Measurements from ENCODE around the gene MAG. TPM values are rescaled to one million over a fixed set of nuclear protein-coding genes. Genes with fewer than 3 reads are reported as not detected.
"Not testable (repeated sequence)": the region's sequence is repeated elsewhere in the genome, so short reads cannot be mapped to it uniquely, and the experiment has no call there.

MAG gene
- polyA plus RNA-seq, 1 experiment = not detected

GRCh38 chr19:35279985-35280821 lies 11.8 kb upstream of the MAG start:
- CTCF ChIA-PET = no interaction called here
- peaks cover 11% of the 10 kb centered on the region for H3K36me3 ChIP-seq (ENCODE audit: control insufficient read depth, insufficient read depth, low read length)
- H3K4me3 ChIP-seq (ENCODE audit: low read depth, low read length) = no peak overlapping the region
- H3K27me3 ChIP-seq (ENCODE audit: control insufficient read depth, insufficient read depth, low read length) = peaks cover 13% of the 10 kb centered on the region
- TF ChIP-seq, protein P1, sequence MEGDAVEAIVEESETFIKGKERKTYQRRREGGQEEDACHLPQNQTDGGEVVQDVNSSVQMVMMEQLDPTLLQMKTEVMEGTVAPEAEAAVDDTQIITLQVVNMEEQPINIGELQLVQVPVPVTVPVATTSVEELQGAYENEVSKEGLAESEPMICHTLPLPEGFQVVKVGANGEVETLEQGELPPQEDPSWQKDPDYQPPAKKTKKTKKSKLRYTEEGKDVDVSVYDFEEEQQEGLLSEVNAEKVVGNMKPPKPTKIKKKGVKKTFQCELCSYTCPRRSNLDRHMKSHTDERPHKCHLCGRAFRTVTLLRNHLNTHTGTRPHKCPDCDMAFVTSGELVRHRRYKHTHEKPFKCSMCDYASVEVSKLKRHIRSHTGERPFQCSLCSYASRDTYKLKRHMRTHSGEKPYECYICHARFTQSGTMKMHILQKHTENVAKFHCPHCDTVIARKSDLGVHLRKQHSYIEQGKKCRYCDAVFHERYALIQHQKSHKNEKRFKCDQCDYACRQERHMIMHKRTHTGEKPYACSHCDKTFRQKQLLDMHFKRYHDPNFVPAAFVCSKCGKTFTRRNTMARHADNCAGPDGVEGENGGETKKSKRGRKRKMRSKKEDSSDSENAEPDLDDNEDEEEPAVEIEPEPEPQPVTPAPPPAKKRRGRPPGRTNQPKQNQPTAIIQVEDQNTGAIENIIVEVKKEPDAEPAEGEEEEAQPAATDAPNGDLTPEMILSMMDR (IDR thresholded peaks at IDR 0.05; ENCODE audit: insufficient read depth, low read depth, low read length) = no peak
- POLR2A ChIA-PET = no interaction called here
- DNase-seq (ENCODE audit: low read depth) = no peak

DNA sequence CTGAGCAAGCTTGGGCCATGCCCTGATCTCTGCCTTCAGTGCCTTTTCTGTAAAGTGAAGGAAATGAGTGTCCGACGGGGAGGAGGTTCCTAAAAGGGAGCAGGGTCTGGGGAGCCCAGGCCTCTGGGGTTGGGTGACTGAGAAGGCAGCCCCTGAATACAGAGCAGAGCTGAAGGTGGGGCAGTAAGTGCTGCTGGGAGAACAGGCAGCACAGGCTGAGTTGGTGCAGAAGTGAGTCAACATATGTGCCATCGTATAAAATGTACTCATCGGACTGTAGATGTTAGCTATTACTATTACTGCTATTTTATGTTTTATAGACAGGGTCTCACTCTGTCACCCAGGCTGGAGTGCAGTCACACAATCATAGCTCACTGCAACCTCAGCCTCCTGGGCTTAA lies 10.7 kb upstream of the MAG start:
- no peak for DNase-seq (ENCODE audit: low read depth)
- TF ChIP-seq, protein P1 (IDR thresholded peaks at IDR 0.05; ENCODE audit: insufficient read depth, low read depth, low read length) = no peak
- peaks cover 8% of the 10 kb centered on the region for H3K36me3 ChIP-seq (ENCODE audit: control insufficient read depth, insufficient read depth, low read length)
- ChIA-PET CTCF (no interaction called here), POLR2A (no interaction called here)
- H3K4me3 ChIP-seq (ENCODE audit: low read depth, low read length) = no peak overlapping the region
- peaks cover 13% of the 10 kb centered on the region for H3K27me3 ChIP-seq (ENCODE audit: control insufficient read depth, insufficient read depth, low read length)

GRCh38 chr19:35284153-35285094 lies 7.5 kb upstream of the MAG start:
- ChIA-PET CTCF (interaction anchor here (0.7 kb wide), 1 partner anchor 39 kb away, joined by 3 read pairs; no protein-coding TSS in a partner anchor), POLR2A (no interaction called here)

GRCh38 chr19:35285095-35285449 lies 6.9 kb upstream of the MAG start:
- peaks cover 13% of the 10 kb centered on the region for H3K27me3 ChIP-seq (ENCODE audit: control insufficient read depth, insufficient read depth, low read length)
- TF ChIP-seq, protein P1 (IDR thresholded peaks at IDR 0.05; ENCODE audit: insufficient read depth, low read depth, low read length) = no peak
- no peaks in the 10 kb centered on the region for H3K36me3 ChIP-seq (ENCODE audit: control insufficient read depth, insufficient read depth, low read length)
- POLR2A ChIA-PET = no interaction called here
- no peak overlapping the region for H3K4me3 ChIP-seq (ENCODE audit: low read depth, low read length)
- no peak for DNase-seq (ENCODE audit: low read depth)
- CTCF ChIA-PET = interaction anchor here (0.7 kb wide), 1 partner anchor 38 kb away, joined by 3 read pairs; no protein-coding TSS in a partner anchor

More at GRCh38 chr19:35284153-35285094, 7.5 kb upstream of the MAG start:
- H3K36me3 ChIP-seq (ENCODE audit: control insufficient read depth, insufficient read depth, low read length) = no peaks in the 10 kb centered on the region
- peaks cover 13% of the 10 kb centered on the region for H3K27me3 ChIP-seq (ENCODE audit: control insufficient read depth, insufficient read depth, low read length)
- no peak for DNase-seq (ENCODE audit: low read depth)
- no peak overlapping the region for H3K4me3 ChIP-seq (ENCODE audit: low read depth, low read length)
- TF ChIP-seq, protein P1 (IDR thresholded peaks at IDR 0.05; ENCODE audit: insufficient read depth, low read depth, low read length) = no peak

DNA sequence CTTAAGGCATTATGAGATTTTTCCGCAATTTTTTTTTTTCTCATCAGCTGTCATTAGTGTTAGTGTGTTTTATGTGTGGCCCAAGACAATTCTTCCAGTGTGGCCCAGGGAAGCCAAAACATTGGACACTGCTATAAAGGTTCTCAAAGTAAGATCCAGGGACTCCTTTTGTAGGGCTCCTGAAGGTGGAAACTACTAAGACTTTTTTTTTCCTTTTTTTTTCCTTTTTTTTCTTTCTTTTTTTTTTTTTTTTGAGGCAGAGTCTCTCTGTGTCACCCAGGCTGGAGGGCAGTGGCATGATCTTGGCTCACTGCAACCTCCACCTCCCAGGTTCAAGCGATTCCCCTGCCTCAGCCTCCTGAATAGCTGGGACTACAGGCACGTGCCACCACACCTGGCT lies 6.5 kb upstream of the MAG start:
- POLR2A ChIA-PET; DNase-seq (ENCODE audit: low read depth); H3K4me3 ChIP-seq (ENCODE audit: low read depth, low read length); H3K36me3 ChIP-seq (ENCODE audit: control insufficient read depth, insufficient read depth, low read length): not testable (repeated sequence)
- CTCF ChIA-PET = interaction anchor here (0.7 kb wide), 1 partner anchor 38 kb away, joined by 3 read pairs; no protein-coding TSS in a partner anchor
- peaks cover 13% of the 10 kb centered on the region for H3K27me3 ChIP-seq (ENCODE audit: control insufficient read depth, insufficient read depth, low read length)

DNA sequence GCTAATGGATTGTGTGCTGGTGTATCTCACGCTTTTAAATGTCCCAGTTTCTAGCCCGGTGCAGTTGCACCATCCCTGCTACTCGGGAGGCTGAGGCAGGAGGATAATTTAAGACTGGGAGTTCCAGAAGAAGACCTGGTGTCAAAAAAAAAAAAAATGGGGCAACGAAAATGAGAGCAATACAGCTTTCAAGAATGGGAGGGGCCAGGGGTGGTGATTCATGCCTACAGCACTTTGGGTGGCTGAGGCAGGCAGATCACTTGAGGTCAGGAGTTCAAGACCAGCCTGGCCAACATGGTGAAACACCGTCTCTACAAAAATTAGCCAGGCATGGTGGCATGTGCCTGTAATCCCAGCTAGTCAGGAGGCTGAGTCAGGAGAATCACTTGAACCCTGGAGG lies 5.9 kb upstream of the MAG start:
- CTCF ChIA-PET; POLR2A ChIA-PET; H3K4me3 ChIP-seq (ENCODE audit: low read depth, low read length); DNase-seq (ENCODE audit: low read depth); H3K36me3 ChIP-seq (ENCODE audit: control insufficient read depth, insufficient read depth, low read length): not testable (repeated sequence)
- H3K27me3 ChIP-seq (ENCODE audit: control insufficient read depth, insufficient read depth, low read length) = peaks cover 13% of the 10 kb centered on the region
